Measurements from ENCODE around the gene PDE6B. TPM values are rescaled to one million over a fixed set of nuclear protein-coding genes. Genes with fewer than 3 reads are reported as not detected.

Gene PDE6B
- polyA plus RNA-seq, 3 donors, result 40.3 to 56.1 (median 46.4) TPM

Other genes starting within 250 kb of the PDE6B start
- gene ZNF721, start 126.4 kb upstream of the PDE6B start, polyA plus RNA-seq (ENCODE audit: insufficient read length in 3 of 3), result 10 to 100 TPM; 31.8 to 43.9 (median 38.5) TPM
- gene PIGG, start 126.4 kb upstream of the PDE6B start, polyA plus RNA-seq (ENCODE audit: insufficient read length in 3 of 3), result 10 to 100 TPM; 52.5 to 90.1 (median 82.2) TPM
- gene TMEM271, start 49.3 kb upstream of the PDE6B start, polyA plus RNA-seq (ENCODE audit: insufficient read length in 3 of 3), result under 1 TPM in 1 of 3 donors, not detected in 2; 0.09 TPM
- 100 to 1,000 TPM; 221 to 338 (median 268) TPM for gene ATP5ME, start 48.7 kb downstream of the PDE6B start, polyA plus RNA-seq (ENCODE audit: insufficient read length in 3 of 3)
- gene MYL5, start 49.0 kb downstream of the PDE6B start, polyA plus RNA-seq (ENCODE audit: insufficient read length in 3 of 3), result 10 to 100 TPM; 21.6 to 23.2 (median 22.7) TPM
- 1 to 10 TPM; 4.1 to 7.8 (median 7.4) TPM for gene SLC49A3, start 63.6 kb downstream of the PDE6B start, polyA plus RNA-seq (ENCODE audit: insufficient read length in 3 of 3)
- 10 to 100 TPM; 60.9 to 88.3 (median 82.7) TPM for gene PCGF3, start 80.3 kb downstream of the PDE6B start, polyA plus RNA-seq (ENCODE audit: insufficient read length in 3 of 3)
- 1 to 10 TPM; 3.0 to 3.5 (median 3.1) TPM for gene CPLX1, start 200.6 kb downstream of the PDE6B start, polyA plus RNA-seq (ENCODE audit: insufficient read length in 3 of 3)

All from renal pelvis (tissue), 3 donors.